DND-41 (cell line): ENCODE data around the gene EXOSC7.
"Not testable (repeated sequence)": the region's sequence is repeated elsewhere in the genome, so short reads cannot be mapped to it uniquely, and the experiment has no call there.

Experiments
- ATAC-seq: fragments of 200-7000 bp; cut with Tn5 transposase; 3 replicates; pipeline ENCODE4 v1.9.1; 2021; ENCODE audit warnings: low read depth; ENCODE audit not compliant: insufficient read depth
- DNase-seq: peaks from one replicate; pipeline ENCODE4 v3.0.0-alpha.2; 2020
- H2AFZ ChIP-seq: 2 replicates; pipeline ENCODE4 v1.6.0; 2012; ENCODE audit warnings: low read depth, low read length
- H3K27ac ChIP-seq: 2 replicates; pipeline ENCODE4 v1.5.1; 2012; ENCODE audit warnings: low read length, inconsistent platforms
- H3K27me3 ChIP-seq: fragments of 200-600 bp; sonication (generic); 2 replicates; pipeline ENCODE4 v1.6.0; 2012; ENCODE audit warnings: low read length, mild to moderate bottlenecking, inconsistent platforms; ENCODE audit not compliant: insufficient read depth, poor library complexity
- H3K36me3 ChIP-seq: 2 replicates; pipeline ENCODE4 v1.5.1; 2012; ENCODE audit warnings: low read length, inconsistent platforms; ENCODE audit not compliant: insufficient read depth
- H3K4me1 ChIP-seq: 2 replicates; pipeline ENCODE4 v1.5.1; 2012; ENCODE audit warnings: mild to moderate bottlenecking, low read length; ENCODE audit not compliant: insufficient read depth
- H3K4me2 ChIP-seq: 2 replicates; pipeline ENCODE4 v1.6.0; 2012; ENCODE audit warnings: mild to moderate bottlenecking, moderate library complexity, low read length, inconsistent platforms; ENCODE audit not compliant: insufficient read depth
- H3K4me3 ChIP-seq, 2 experiments: fragments of 200-600 bp in 1 of 2; shearing (Covaris generic) in 1 of 2; 2 replicates each; pipeline ENCODE4 v1.5.1; 2012 to 2016; ENCODE audit warnings: inconsistent platforms in 2 of 2, low read length in 2 of 2, mild to moderate bottlenecking in 2 of 2, low read depth in 1 of 2, moderate library complexity in 1 of 2
- H3K79me2 ChIP-seq: 2 replicates; pipeline ENCODE4 v1.6.0; 2012; ENCODE audit warnings: low read length, inconsistent platforms; ENCODE audit not compliant: insufficient read depth
- H3K9ac ChIP-seq: 2 replicates; pipeline ENCODE4 v1.6.0; 2012; ENCODE audit warnings: low read depth, mild to moderate bottlenecking, inconsistent platforms, low read length, moderate library complexity
- H3K9me3 ChIP-seq: 2 replicates; pipeline ENCODE4 v1.5.1; 2012; ENCODE audit warnings: low read length, moderate library complexity, mild to moderate bottlenecking, inconsistent platforms; ENCODE audit not compliant: insufficient read depth, severe bottlenecking
- H4K20me1 ChIP-seq: 2 replicates; pipeline ENCODE4 v1.6.0; 2012; ENCODE audit warnings: low read length; ENCODE audit not compliant: insufficient read depth
- CTCF ChIP-seq: IDR thresholded peaks from 2 replicates; pipeline ENCODE4 v1.5.1; 2012; ENCODE audit warnings: borderline replicate concordance, low read length, moderate library complexity, mild to moderate bottlenecking; ENCODE audit not compliant: poor library complexity, severe bottlenecking; ENCODE audit errors: extremely low read depth
- EZH2 ChIP-seq: IDR thresholded peaks from 3 replicates; pipeline ENCODE4 v1.6.1; 2012; ENCODE audit warnings: borderline replicate concordance, low read depth, mild to moderate bottlenecking, moderate library complexity, low read length, inconsistent platforms; ENCODE audit not compliant: severe bottlenecking

EXOSC7 gene

GRCh38 chr3:44948239-44948638 is 27.8 kb upstream of the EXOSC7 start:
- H4K20me1 ChIP-seq = peaks cover 22% of the 10 kb centered on the region; the same call in 1 of the 2 replicates
- H3K4me1 ChIP-seq = no peaks in the 10 kb centered on the region
- TF ChIP-seq CTCF (no peak), EZH2 (no peak)

GRCh38 chr3:44949770-44950169 is 26.3 kb upstream of the EXOSC7 start:
- not testable (repeated sequence) for H3K9me3 ChIP-seq, H3K27ac ChIP-seq, H3K9ac ChIP-seq, H3K4me3 ChIP-seq, DNase-seq, ATAC-seq, H3K4me2 ChIP-seq, H3K27me3 ChIP-seq, H3K79me2 ChIP-seq, H2AFZ ChIP-seq, H3K4me1 ChIP-seq
- Histone ChIP-seq H3K36me3 (peaks cover 28% of the 10 kb centered on the region), H4K20me1 (peaks cover 22% of the 10 kb centered on the region; the same call in 1 of the 2 replicates)

More at GRCh38 chr3:44948239-44948638, 27.8 kb upstream of the EXOSC7 start:
- no peaks in the 10 kb centered on the region for H3K27me3 ChIP-seq
- H3K4me2 ChIP-seq = no peak overlapping the region
- H3K9ac ChIP-seq = no peak overlapping the region
- H3K36me3 ChIP-seq = peaks cover 20% of the 10 kb centered on the region
- no peak overlapping the region for H3K27ac ChIP-seq
- DNase-seq (no peak), ATAC-seq (no peak)
- no peaks in the 10 kb centered on the region for H3K9me3 ChIP-seq
- H3K79me2 ChIP-seq = peaks cover 3% of the 10 kb centered on the region; the same call in 1 of the 2 replicates
- no peak overlapping the region for H3K4me3 ChIP-seq
- H2AFZ ChIP-seq = no peak overlapping the region

- peaks cover 3% of the 10 kb centered on the region; the same call in 1 of the 2 replicates for H3K79me2 ChIP-seq
Measured at GRCh38 chr3:44950275-44950734, 25.7 kb upstream of the EXOSC7 start.

GRCh38 chr3:44952689-44953088 is 23.4 kb upstream of the EXOSC7 start:
- Histone ChIP-seq H3K27me3 (no peaks in the 10 kb centered on the region), H3K4me2 (no peak overlapping the region), H3K9ac (no peak overlapping the region), H3K4me3 (no peak overlapping the region), H4K20me1 (peaks cover 18% of the 10 kb centered on the region; the same call in 1 of the 2 replicates), H3K36me3 (peaks cover 33% of the 10 kb centered on the region), H2AFZ (no peak overlapping the region), H3K79me2 (peaks cover 3% of the 10 kb centered on the region; the same call in 1 of the 2 replicates), H3K4me1 (no peaks in the 10 kb centered on the region), H3K27ac (no peak overlapping the region), H3K9me3 (no peaks in the 10 kb centered on the region)
- no peak for ATAC-seq
- no peak for DNase-seq
- TF ChIP-seq EZH2 = no peak
- TF ChIP-seq CTCF = no peak

More at GRCh38 chr3:44950275-44950734, 25.7 kb upstream of the EXOSC7 start:
- Histone ChIP-seq H3K9me3 (no peaks in the 10 kb centered on the region), H3K27ac (no peak overlapping the region), H3K9ac (no peak overlapping the region), H3K4me3 (no peak overlapping the region), H4K20me1 (peaks cover 22% of the 10 kb centered on the region; the same call in 1 of the 2 replicates), H3K36me3 (peaks cover 25% of the 10 kb centered on the region), H3K4me2 (no peak overlapping the region), H3K4me1 (no peaks in the 10 kb centered on the region), H2AFZ (no peak overlapping the region), H3K27me3 (no peaks in the 10 kb centered on the region)
- no peak for ATAC-seq
- TF ChIP-seq CTCF = no peak
- no peak for TF ChIP-seq EZH2
- no peak for DNase-seq
